Right lobe of liver (tissue), 6 donors: ENCODE data around the gene ERFL. TPM values are rescaled to one million over a fixed set of nuclear protein-coding genes. Genes with fewer than 3 reads are reported as not detected.

Source experiments
- ATAC-seq, 4 donors: fragments of 200-7000 bp; cut with Tn5 transposase; one replicate each; pipeline ENCODE4 v1.9.1; 2020; ENCODE audit warnings: mild to moderate bottlenecking in 4 of 4, moderate library complexity in 4 of 4
- DNase-seq, 3 donors: peaks; one replicate each; pipeline ENCODE4 v3.0.0-alpha.2; 2020
- H3K27ac ChIP-seq, 3 donors: fragments of 200-600 bp; one replicate each; pipeline ENCODE4 v1.8.0; 2022
- H3K27me3 ChIP-seq, 2 donors: fragments of 200-600 bp; one replicate each; pipeline ENCODE4 v1.8.0; 2022
- H3K36me3 ChIP-seq, 4 donors: fragments of 200-600 bp; sonication (generic) in 1 of 4; one replicate each; pipeline versions ENCODE4 v1.5.1 to v1.8.0; 2017 to 2022; ENCODE audit warnings: control low read depth in 1 of 4
- H3K4me1 ChIP-seq, 4 donors: fragments of 200-600 bp; sonication (generic) in 1 of 4; one replicate each; pipeline versions ENCODE4 v1.5.1 to v1.8.0; 2017 to 2022; ENCODE audit warnings: control low read depth in 1 of 4
- H3K4me3 ChIP-seq, 3 donors: fragments of 200-600 bp; one replicate each; pipeline ENCODE4 v1.8.0; 2022
- H3K9me3 ChIP-seq, 4 donors: fragments of 200-600 bp; sonication (generic) in 1 of 4; one replicate each; pipeline versions ENCODE4 v1.5.1 to v1.8.0; 2017 to 2022; ENCODE audit warnings: control low read depth in 1 of 4
- POLR2A ChIP-seq: fragments of 450-650 bp; IDR thresholded peaks from one replicate; pipeline ENCODE4 v1.6.1; 2017; ENCODE audit warnings: antibody characterized with exemption, mild to moderate bottlenecking
- WGBS: methylation state at CpG from one replicate; pipeline ENCODE4 v1.1.6; 2018; ENCODE audit warnings: low coverage, low lambda C conversion rate; ENCODE audit not compliant: insufficient coverage; ENCODE audit errors: missing lambda C conversion rate; 5-methylcytosine and 5-hydroxymethylcytosine counted together
- intact Hi-C, 2 donors: fragments of 100-400 bp; cut with DNase I; formaldehyde crosslinking; loops; one replicate each; pipeline versions ENCODE4 v1.11.2 to v1.14.1; 2022
- total RNA-seq, 6 experiments: library from RNA; depleted of rRNA in 2 of 6; stranded (reverse); fragments of >200 nt in 2 of 6; fragmentation: NEBNext Ultra II Directional in 3 of 6; extraction: Animal tissue kit (Norgen Biotek cat#: 25700) in 3 of 6; gene quantifications; one replicate each; pipeline versions ENCODE4 v1.1.0 to v1.2.4, GENCODE V29; 2016 to 2023
- TF ChIP-seq, protein P1 (sequence below), 4 donors: fragments of 200-600 bp in 3 of 4; fragments of 450-650 bp in 1 of 4; IDR thresholded peaks; one replicate each; pipeline versions ENCODE4 v1.5.1 to v1.8.0; 2016 to 2022; ENCODE audit warnings: antibody characterized with exemption in 4 of 4, mild to moderate bottlenecking in 2 of 4
- donor health status: DM: no; HTN: yes; CAD: no.
- donor health status: DM: no; HTN: no; CAD: no.
- donor health status: DM: no; HTN: no; CAD: no.
- donor health status: DM: no; HTN: yes; CAD: no.
- donor health status: DM: no; HTN: yes; CAD: no.

The ERFL gene
- total RNA-seq, 6 experiments from 2014 or later, result not detected

DNA sequence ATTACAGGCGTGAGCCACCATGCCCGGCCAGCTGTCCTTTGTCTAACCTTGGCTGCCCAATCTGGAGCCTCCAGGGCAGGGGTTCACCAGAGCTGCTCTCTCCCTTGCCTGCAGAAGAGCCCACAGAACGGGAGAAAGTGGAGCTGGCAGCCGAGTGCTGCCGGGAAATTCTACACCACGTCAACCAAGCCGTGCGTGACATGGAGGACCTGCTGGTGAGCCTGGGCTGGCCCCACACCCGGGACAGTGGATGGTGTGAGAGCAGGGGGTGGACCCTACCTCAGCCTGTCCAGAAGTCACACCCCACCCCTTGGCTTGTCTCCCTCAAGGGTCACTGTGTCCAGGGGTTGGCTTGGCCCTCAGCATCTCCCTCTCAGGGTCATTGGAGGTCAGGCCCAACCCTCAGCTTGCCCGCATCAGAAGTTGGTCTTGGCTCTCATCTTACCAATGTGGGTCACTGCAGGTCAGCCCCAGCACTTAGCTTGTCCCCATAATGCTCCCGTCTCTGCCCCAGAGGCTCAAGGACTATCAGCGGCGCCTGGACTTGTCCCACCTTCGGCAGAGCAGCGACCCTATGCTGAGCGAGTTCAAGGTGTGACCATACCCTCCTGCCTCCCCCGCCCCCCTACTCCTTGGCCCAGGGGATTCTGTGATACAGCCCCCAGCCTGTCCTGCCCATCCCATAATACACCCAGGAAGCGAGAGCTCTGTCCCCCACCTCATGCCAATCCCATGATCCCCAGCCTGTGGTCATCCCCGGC, 24.9 kb downstream of the ERFL start:
- Histone ChIP-seq H3K27ac (no peak overlapping the region), H3K4me3 (no peak overlapping the region), H3K27me3 (no peaks in the 10 kb centered on the region), H3K9me3 (no peaks in the 10 kb centered on the region), H3K4me1 (peaks cover 0 to 6% (median 2%) of the 10 kb centered on the region in 4 donors), H3K36me3 (peaks cover 0 to 57% (median 39%) of the 10 kb centered on the region in 4 donors)
- 100% methylated on average over 3 of the region's 19 CpGs for WGBS
- TF ChIP-seq, protein P1, sequence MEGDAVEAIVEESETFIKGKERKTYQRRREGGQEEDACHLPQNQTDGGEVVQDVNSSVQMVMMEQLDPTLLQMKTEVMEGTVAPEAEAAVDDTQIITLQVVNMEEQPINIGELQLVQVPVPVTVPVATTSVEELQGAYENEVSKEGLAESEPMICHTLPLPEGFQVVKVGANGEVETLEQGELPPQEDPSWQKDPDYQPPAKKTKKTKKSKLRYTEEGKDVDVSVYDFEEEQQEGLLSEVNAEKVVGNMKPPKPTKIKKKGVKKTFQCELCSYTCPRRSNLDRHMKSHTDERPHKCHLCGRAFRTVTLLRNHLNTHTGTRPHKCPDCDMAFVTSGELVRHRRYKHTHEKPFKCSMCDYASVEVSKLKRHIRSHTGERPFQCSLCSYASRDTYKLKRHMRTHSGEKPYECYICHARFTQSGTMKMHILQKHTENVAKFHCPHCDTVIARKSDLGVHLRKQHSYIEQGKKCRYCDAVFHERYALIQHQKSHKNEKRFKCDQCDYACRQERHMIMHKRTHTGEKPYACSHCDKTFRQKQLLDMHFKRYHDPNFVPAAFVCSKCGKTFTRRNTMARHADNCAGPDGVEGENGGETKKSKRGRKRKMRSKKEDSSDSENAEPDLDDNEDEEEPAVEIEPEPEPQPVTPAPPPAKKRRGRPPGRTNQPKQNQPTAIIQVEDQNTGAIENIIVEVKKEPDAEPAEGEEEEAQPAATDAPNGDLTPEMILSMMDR (IDR thresholded peaks at IDR 0.05), result no peak
- TF ChIP-seq POLR2A, result no peak
- ATAC-seq, result no peak
- no peak for DNase-seq
- intact Hi-C loops, result no loop called here

DNA sequence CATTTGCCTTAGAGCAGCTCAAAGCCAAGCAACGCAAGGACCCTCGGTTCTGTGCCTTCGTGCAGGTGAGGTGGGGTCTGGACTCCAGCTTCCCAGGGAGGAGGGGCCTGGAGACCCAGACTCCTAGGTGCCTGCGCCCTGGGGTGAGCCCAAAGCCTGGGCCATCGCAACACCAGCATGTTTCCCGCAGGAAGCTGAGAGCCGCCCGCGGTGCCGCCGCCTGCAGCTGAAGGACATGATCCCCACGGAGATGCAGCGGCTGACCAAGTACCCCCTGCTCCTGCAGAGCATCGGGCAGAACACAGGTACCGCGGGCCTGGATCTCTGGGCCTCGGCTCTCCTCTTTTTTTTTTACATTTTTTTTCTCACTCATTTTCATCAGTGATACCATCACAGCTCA, 25.7 kb downstream of the ERFL start:
- H3K4me1 ChIP-seq, result peaks cover 0 to 6% (median 2%) of the 10 kb centered on the region in 4 donors
- no peaks in the 10 kb centered on the region for H3K9me3 ChIP-seq
- no peak overlapping the region for H3K4me3 ChIP-seq
- ATAC-seq, result no peak
- peaks cover 0 to 60% (median 41%) of the 10 kb centered on the region in 4 donors for H3K36me3 ChIP-seq
- 93% methylated on average over 2 of the region's 17 CpGs for WGBS
- H3K27me3 ChIP-seq, result no peaks in the 10 kb centered on the region
- no peak for TF ChIP-seq POLR2A
- TF ChIP-seq, protein P1 (IDR thresholded peaks at IDR 0.05), result no peak
- no peak for DNase-seq
- intact Hi-C loops, result no loop called here
- H3K27ac ChIP-seq, result no peak overlapping the region

DNA sequence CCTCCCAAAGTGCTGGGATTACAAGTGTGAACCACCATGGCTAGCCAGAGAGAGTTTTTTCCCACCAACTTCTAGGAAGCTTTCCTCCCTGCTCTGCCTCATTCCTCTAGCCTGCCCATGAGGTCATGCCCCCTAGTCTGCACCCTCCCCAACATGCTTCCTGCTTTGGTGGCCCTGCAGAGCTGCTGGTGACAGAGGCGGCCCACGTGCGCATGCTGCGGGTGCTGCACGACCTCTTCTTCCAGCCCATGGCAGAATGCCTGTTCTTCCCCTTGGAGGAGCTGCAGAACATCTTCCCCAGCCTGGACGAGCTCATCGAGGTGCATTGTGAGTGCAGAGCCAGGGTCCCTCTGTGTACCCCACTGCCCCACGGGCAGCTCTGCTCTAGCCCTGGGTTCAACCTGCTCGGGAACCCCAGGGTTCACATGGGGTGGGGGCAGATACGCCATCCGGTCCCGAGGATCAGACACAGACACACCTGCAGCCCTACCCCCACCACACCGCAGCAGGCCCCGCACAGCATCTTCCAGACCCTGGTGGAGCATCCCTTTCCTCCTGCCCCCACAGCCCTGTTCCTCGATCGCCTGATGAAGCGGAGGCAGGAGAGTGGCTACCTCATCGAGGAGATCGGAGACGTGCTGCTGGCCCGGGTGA, 26.4 kb downstream of the ERFL start:
- intact Hi-C loops, result no loop called here
- WGBS, result no CpG with 5 or more reads among the region's 21 CpGs

DNA sequence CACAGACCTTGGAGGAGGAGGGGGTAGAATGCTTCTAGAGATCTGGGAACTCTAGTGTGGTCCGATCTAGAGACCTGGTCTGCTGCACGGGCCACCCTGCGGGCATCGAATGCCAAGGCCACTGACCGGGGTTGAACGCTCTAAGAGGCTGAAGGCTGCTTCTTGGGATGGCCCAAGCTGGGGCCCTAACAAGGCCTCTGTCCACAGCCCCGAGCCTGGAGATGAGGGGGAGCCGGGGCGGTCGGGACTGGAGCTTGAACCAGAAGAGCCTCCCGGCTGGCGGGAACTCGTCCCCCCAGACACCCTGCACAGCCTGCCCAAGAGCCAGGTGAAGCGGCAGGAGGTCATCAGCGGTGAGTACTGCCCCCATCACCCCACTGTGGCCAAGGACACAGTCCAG, 30.0 kb downstream of the ERFL start:
- TF ChIP-seq, protein P1 (IDR thresholded peaks at IDR 0.05), result no peak
- no peak for TF ChIP-seq POLR2A
- ATAC-seq (no peak), DNase-seq (no peak)
- Histone ChIP-seq H3K27me3 (no peaks in the 10 kb centered on the region), H3K9me3 (no peaks in the 10 kb centered on the region), H3K4me1 (no peaks in the 10 kb centered on the region), H3K4me3 (no peak overlapping the region), H3K36me3 (peaks cover 0 to 61% (median 40%) of the 10 kb centered on the region in 4 donors), H3K27ac (no peak overlapping the region)
- intact Hi-C loops, result no loop called here
- WGBS, result 100% methylated on average over 1 of the region's 15 CpGs

More for the DNA sequence above, 26.4 kb downstream of the ERFL start:
- H3K4me1 ChIP-seq, result peaks cover 0 to 6% (median 2%) of the 10 kb centered on the region in 4 donors
- TF ChIP-seq POLR2A, result no peak
- TF ChIP-seq, protein P1 (IDR thresholded peaks at IDR 0.05), result no peak
- H3K36me3 ChIP-seq, result peaks cover 0 to 60% (median 41%) of the 10 kb centered on the region in 4 donors
- no peaks in the 10 kb centered on the region for H3K9me3 ChIP-seq
- DNase-seq, result no peak
- H3K27ac ChIP-seq, result no peak overlapping the region
- H3K4me3 ChIP-seq, result no peak overlapping the region
- no peaks in the 10 kb centered on the region for H3K27me3 ChIP-seq
- ATAC-seq, result no peak
